Ramos (cell line): ENCODE results near the gene MED25.
"Not testable (repeated sequence)": the region's sequence is repeated elsewhere in the genome, so short reads cannot be mapped to it uniquely, and the experiment has no call there.

Experiments
- in situ Hi-C: fragments of 300-500 bp; cut with MboI; formaldehyde crosslinking; loops from one replicate; pipeline ENCODE4 v1.14.3; 2022; ENCODE audit warnings: low sequenced_read_pairs; ENCODE audit not compliant: unreplicated experiment

MED25 gene

DNA sequence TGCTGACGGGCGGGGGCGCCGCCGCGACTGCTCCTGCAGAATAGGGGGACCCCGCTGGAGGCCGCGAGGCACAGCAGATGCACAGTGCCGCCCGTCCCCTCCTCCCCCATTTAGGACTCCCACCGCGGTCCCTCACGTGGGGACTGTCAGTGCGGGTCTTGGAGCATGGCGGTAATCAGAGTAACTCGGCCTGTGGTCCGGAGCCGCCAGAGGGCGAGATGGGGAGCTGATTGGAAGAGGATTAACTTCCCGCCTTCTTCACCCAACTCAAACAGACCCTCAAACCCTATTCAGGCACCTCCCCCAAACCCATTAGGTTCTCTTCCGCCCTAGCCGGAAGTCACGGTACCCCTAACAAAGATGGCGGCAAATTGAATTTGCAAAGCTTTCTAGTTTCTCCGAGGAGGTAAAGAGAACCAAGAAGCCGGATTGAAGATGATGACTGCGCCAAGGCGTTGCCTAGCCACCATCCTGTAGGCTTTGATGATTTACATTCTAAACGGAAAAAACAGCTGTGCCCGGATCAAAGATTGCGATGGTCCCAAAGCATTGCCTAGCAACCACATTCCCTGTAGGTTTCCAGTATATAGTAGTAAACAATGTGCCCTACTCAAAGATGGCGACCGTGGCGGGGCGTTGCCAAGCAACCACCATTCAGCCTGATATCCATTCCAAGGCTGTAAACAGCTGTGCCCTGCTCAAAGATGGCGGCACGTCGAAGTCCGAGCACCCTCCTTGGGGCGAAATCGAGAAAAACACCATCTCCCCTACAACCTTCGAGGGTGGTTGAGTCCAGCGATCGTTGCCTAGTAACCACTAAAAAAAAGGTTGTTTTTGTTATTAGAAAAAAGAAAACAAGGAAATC, 4.9 kb upstream of the MED25 start, which contains the start of gene FUZ:
Gene FUZ, minus strand, starts transcription at position 296 of the 865 bp plus-strand sequence. Its CDS starts 186 bp downstream, at position 110.
- in situ Hi-C loops, result no loop called here

DNA sequence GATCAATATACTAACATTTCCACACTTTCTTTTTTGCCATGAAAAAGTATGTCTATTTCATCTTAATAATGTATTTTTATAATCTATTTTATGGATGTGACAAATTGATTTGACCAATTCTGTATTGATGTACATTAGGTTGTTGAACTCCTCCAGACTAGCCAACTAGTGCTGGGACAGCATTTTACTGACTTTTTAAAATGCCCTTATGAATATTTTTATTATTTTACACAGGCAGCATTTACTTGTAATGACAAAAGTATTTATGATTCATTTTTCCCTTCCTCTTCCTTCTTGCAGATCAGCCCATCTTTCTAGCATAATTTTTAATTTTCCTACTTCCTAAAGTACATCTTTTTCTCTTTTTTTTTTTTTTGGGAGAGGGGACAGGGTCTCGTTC, 4.1 kb upstream of the MED25 start:
- in situ Hi-C loops, result no loop called here

DNA sequence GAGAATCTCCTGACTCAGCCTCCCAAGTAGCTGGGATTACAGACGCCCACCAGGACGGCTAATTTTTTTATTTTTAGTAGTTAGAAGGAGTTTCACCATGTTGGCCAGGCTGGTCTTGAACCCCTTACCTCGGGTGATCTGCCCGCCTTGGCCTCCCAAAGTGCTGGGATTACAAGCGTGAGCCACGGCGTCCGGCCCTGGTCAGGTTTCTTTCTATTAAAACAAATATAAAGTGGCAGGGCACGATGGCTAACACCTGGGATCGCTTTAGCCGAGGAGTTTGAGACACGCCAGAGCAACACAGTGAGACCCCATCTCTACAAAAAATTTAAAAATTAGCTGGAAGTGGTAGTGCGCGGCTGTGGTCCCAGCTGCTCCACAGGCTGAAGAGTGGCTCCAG, 1.5 kb upstream of the MED25 start:
- in situ Hi-C loops, result no loop called here

- in situ Hi-C loops, result no loop called here
Measured at GRCh38 chr19:49818649-49819370, 721 bp downstream of the MED25 start.

DNA sequence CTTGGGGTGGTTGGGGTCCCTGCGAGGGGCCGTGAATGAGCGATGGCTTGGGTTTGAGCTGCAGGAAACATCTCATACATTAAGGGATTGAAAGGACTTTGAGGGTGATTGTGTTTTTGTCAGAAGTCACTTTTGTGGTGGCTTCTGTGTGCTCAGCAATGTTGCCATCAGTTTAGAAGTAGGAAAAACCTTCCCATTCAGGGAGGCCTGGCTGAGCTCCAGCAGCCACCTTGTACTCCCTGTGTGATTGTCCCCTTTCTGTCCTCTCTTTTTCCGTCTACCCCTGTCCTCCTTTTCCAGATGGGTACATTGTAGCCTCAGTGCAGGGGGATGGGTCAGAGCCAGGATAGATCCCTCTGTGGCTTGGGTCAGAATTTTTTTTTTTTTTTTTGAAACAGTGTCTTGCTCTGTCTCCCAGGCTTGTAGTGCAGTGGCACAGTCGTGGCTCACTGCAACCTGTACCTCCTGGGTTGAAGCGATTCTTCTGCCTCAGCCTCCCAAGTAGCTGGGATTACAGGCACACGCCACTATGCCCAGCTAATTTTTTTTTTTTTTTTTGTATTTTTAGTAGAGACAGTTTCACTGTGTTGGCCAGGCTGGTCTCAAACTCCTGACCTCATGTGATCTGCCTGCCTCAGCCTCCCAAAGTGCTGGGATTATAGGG, 1.5 kb downstream of the MED25 start:
- in situ Hi-C loops, result not testable (repeated sequence)

- in situ Hi-C loops, result no loop called here
Measured at GRCh38 chr19:49820125-49820524, 2.0 kb downstream of the MED25 start.

- in situ Hi-C loops, result no loop called here
Measured at GRCh38 chr19:49823472-49823871, 5.4 kb downstream of the MED25 start.

DNA sequence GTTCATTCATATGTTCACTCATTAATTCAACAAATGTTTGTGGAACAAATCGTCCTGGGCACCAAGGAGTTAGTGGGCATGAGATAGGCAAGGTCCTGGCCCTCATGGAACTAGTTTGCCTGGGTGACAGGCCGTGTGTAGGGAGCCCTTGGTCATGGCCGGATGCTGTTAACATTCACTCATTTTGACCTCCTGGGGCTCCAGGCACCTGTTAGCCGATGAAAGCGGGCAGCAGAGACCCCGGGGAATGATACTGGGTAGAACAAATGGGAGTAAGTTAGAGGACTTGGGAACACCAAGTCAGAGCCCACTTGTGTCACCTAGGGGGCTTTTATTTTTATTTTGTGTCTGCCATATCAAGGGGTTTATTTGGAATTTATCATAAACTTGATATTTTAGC, 6.6 kb downstream of the MED25 start:
- in situ Hi-C loops, result no loop called here

DNA sequence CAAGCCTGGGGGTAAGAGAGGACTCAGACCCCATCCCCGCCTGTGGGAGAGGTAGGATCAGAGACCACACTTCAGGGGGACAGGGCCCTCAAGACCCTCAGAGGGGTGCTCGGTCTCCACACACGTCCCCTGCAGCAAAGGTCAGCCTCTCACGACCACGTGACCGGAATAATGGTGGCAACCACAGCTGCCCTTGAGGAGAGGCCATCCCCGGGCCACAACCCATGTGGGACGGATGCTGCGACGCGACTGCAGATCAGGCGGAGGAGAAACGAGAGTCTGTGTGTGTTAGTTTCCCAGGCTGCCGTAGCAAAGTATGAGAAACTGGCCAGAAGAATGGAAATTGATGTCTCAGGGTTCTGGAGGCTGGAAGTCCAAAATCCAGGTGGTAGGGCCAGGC, 8.9 kb downstream of the MED25 start:
- in situ Hi-C loops, result no loop called here

GRCh38 chr19:49829200-49829599, 11.1 kb downstream of the MED25 start:
- in situ Hi-C loops, result no loop called here

DNA sequence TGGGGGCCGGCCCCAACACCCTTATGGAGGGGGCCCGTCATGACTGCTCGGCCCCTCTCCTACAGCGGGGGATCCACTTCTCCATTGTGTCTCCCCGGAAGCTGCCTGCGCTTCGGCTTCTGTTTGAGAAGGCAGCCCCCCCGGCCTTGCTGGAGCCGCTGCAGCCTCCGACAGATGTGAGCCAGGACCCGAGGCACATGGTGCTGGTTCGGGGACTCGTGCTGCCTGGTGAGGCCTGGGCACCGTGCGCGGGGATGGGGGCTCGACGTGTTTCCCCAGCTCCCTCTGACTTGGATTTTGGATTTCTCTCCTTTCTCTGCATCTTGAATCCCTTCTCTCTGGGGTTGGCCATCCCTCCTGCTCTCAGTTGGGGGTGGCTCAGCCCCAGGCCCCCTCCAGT, 11.6 kb downstream of the MED25 start:
- in situ Hi-C loops, result no loop called here

GRCh38 chr19:49830766-49831165, 12.7 kb downstream of the MED25 start:
- in situ Hi-C loops, result no loop called here

- in situ Hi-C loops, result no loop called here
Measured at GRCh38 chr19:49831592-49831991, 13.5 kb downstream of the MED25 start.

DNA sequence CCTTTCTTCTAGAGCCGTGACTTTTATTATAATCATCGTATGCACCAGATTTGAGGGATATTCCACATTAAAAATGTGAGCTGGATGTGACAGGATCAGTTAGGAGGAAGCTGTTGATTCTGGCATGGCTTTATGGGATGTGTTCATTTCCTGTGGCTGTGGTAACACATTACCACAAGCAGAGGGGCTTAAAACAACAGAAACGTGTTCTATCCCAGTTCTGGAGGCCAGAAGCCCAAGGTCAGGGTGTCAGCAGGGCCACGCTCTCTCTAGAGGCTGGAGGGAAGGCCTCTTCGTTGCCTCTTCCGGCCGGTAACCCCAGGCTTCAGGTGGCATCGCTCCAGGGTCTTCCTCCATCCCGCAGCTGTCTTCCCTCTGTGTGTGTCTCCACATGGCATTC, 14.5 kb downstream of the MED25 start:
- in situ Hi-C loops, result no loop called here

DNA sequence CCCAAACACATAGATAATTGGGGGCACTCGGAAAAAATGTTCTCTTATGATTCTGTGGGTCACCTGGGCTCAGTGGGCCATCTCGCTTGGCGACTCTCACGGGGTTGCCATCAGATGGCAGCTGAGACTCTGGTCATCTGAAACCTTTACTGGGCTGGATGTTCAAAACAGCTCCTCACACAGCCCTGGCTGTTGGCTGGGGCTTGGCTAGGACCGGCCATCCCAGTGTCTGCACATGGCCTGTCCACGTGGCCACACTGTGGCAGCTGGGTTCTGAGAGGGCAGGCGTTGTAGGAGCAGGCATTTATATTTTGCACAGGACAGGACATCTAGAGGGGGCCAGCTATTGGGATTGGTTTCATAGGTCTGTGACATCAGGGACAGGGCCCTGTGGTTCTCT, 15.5 kb downstream of the MED25 start:
- in situ Hi-C loops, result no loop called here

GRCh38 chr19:49835562-49835961, 17.5 kb downstream of the MED25 start:
- in situ Hi-C loops, result no loop called here

DNA sequence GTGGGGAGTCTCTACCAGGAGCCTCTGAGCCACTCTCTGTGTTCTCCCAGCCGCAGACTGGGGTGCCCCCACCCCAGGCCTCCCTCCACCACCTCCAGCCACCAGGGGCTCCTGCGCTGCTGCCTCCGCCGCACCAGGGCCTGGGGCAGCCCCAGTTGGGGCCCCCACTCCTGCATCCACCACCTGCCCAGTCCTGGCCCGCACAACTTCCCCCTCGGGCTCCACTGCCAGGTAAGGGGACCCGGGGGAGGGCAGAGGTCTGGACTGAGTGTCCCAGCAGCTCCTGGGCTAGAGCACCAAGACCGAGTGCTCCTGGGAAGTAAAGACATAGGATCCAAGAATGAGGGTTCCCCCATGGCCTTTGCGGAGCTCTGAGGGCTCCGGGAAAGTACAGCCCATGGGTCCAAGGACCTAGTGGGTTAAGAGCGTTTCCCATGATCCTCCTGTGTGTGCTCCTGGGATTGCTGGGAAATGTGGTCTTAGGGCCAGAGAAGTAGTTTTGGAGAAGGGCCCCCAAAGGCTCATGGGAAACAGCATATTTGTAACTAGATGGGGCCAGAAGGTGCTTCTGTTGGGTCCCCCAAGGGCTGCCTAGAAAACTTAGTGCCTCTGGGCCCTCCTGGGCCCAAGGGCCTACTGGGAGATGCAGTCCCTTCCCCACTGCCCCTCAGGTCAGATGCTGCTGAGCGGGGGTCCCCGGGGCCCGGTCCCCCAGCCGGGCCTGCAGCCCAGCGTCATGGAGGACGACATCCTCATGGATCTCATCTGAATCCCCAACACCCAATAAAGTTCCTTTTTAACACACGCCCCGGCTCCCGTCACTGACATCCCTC, 18.3 kb downstream of the MED25 start:
- in situ Hi-C loops, result no loop called here

DNA sequence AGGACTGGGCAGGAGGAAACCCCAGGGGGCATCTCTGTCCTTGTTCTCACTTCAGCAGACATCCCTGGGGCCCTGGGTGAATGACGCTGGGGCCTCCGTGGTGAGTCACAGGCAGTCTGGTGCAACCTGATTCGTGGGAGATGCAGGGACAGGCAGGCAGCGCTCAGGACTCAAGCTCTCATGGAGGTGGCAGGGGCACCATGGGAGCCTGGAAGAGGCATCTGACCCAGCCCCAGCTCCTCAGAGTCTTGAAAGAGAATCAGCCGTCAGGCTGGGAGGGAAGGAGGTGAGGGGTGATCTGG, 18.9 kb downstream of the MED25 start:
- in situ Hi-C loops, result no loop called here

- in situ Hi-C loops, result no loop called here
Measured at GRCh38 chr19:49837425-49837824, 19.3 kb downstream of the MED25 start.

DNA sequence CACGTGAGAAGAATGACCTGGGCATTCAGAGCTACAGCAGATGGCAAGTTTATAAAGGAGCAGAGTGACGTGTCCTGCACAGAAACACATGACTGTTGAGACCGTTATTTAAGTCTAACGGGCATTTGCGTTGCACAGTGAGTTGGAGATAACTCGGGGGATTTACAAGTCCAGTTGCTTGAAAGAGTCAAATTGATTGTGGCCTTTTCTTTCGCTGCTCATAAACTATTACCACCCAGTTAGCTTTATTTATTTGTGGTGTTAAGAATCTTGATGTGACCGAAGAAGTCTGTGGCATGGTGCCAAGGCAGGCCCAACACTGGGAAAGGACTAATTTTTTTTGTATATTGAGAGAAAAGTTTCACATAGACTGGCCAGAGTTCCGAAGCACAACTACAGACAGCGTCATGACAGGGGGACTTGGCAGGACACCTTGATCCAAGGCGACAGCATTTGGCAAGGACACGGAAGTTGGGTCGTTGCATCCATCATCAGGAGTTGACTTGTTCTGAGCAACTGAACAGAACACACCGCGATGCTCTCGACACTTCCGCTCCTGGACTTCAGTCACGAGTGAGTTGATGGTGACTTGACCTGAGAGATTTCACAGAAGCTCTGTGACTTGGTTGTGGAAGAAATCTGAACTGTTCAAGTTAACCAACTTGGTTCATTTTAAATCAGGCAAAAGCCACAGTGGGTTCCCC, 20.9 kb downstream of the MED25 start:
- in situ Hi-C loops, result no loop called here
